Endothelial cell of umbilical vein (primary cell): ENCODE measurements around the gene ODAD4.

Experiments
- POLR2A ChIP-seq: IDR thresholded peaks from 2 replicates; pipeline ENCODE4 v1.6.1; 2012; ENCODE audit warnings: low read depth, mild to moderate bottlenecking, control low read depth, low read length
- POLR2AphosphoS5 ChIP-seq: IDR thresholded peaks from 2 replicates; pipeline ENCODE4 v1.6.1; 2012; ENCODE audit warnings: low read depth, mild to moderate bottlenecking, control low read depth, low read length, moderate library complexity; ENCODE audit not compliant: insufficient read depth
- TF ChIP-seq, protein P1 (sequence below), 2 donors: IDR thresholded peaks; 1 replicate in 1 of 2; 2 replicates in 1 of 2; pipeline ENCODE4 v1.5.1; 2011; ENCODE audit warnings: low read length in 2 of 2, mild to moderate bottlenecking in 2 of 2, moderate library complexity in 2 of 2, control low read depth in 1 of 2, inconsistent platforms in 1 of 2, low read depth in 1 of 2; ENCODE audit not compliant: insufficient read depth in 1 of 2; ENCODE audit errors: extremely low read depth in 1 of 2
- TF ChIP-seq, protein P2 (sequence below): IDR thresholded peaks from 2 replicates; pipeline ENCODE4 v1.6.1; 2011; ENCODE audit not compliant: insufficient read depth, insufficient read length

DNA sequence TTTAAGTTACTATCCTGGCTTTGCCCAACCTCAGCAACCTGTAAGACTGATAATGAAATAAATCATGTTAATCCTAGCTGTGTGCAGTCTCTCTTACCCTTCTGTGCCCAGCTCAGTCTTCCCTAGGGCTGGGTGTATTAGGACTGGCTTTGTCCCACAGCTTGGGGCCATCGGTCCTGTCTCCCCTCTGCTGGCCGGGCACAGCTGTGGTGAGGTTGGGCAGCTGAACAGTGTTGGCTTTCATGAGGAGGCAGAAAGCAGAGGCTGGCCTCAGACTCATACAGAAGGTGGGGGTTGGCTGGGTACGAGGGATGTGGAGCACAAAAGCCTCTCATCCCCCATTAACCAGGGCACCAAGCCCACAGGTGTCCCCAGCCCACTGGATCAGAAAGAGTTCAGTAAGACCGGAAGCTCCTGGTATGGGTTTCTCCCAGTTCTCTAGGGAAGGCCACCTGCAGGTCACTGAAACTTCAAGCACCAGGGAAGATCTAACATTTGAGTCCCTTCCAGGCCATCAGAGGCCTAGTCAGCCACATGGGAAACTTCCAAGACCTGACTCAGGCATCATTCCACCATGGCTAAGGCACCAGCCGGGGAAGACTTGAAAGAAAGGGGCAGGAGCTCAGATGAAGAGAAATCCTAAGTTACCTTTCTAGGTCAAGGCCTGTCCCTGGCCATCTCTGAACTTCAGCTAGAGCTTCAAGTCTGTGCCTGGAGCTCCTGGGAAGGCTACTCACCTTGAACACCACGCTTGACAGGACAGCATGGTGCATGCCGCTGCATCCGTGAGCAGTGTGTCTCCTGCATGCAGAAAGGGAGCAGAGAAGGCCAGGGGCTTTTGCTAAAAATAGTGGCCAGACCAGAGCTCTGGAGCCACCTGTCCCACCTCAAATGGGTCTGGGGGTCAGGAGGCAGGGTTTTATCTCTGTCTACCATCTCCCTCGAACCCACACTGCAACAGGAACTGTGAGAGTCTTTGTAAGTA, 45.0 kb downstream of the ODAD4 start:
- TF ChIP-seq POLR2AphosphoS5 (no peak), POLR2A (no peak)
- TF ChIP-seq, protein P1, sequence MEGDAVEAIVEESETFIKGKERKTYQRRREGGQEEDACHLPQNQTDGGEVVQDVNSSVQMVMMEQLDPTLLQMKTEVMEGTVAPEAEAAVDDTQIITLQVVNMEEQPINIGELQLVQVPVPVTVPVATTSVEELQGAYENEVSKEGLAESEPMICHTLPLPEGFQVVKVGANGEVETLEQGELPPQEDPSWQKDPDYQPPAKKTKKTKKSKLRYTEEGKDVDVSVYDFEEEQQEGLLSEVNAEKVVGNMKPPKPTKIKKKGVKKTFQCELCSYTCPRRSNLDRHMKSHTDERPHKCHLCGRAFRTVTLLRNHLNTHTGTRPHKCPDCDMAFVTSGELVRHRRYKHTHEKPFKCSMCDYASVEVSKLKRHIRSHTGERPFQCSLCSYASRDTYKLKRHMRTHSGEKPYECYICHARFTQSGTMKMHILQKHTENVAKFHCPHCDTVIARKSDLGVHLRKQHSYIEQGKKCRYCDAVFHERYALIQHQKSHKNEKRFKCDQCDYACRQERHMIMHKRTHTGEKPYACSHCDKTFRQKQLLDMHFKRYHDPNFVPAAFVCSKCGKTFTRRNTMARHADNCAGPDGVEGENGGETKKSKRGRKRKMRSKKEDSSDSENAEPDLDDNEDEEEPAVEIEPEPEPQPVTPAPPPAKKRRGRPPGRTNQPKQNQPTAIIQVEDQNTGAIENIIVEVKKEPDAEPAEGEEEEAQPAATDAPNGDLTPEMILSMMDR (IDR thresholded peaks at IDR 0.05; ENCODE audit: extremely low read depth in 1 of 2, insufficient read depth in 1 of 2, low read depth in 1 of 2, low read length in 2 of 2), result no peak
- TF ChIP-seq, protein P2, sequence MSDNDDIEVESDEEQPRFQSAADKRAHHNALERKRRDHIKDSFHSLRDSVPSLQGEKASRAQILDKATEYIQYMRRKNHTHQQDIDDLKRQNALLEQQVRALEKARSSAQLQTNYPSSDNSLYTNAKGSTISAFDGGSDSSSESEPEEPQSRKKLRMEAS, result no peak
